H9 (cell line): Measurements from ENCODE around the gene ACACA. TPM values are rescaled to one million over a fixed set of nuclear protein-coding genes. Genes with fewer than 3 reads are reported as not detected.

Source experiments
- DNase-seq: peaks from one replicate; pipeline ENCODE4 v3.0.0-alpha.2; 2017
- H2AFZ ChIP-seq: one replicate; pipeline ENCODE4 v1.6.1; 2013; ENCODE audit warnings: mild to moderate bottlenecking, low read length, control low read depth, moderate library complexity
- H2AK5ac ChIP-seq: 2 replicates; pipeline ENCODE4 v1.6.1; 2013; ENCODE audit warnings: low read length, control low read depth, mixed read lengths; ENCODE audit not compliant: insufficient read length
- H2BK120ac ChIP-seq: one replicate; pipeline ENCODE4 v1.6.1; 2013; ENCODE audit warnings: low read depth, mild to moderate bottlenecking, low read length, control low read depth, inconsistent platforms; ENCODE audit not compliant: poor library complexity, severe bottlenecking
- H2BK12ac ChIP-seq: 2 replicates; pipeline ENCODE4 v1.6.1; 2013; ENCODE audit warnings: low read length, control low read depth, mixed read lengths, low read depth; ENCODE audit not compliant: insufficient read length
- H2BK15ac ChIP-seq: 2 replicates; pipeline ENCODE4 v1.6.1; 2013; ENCODE audit warnings: low read depth, low read length, control low read depth
- H2BK20ac ChIP-seq: one replicate; pipeline ENCODE4 v1.6.1; 2013; ENCODE audit warnings: low read depth, mild to moderate bottlenecking, low read length, control low read depth, inconsistent platforms; ENCODE audit not compliant: poor library complexity, severe bottlenecking
- H2BK5ac ChIP-seq: 2 replicates; pipeline ENCODE4 v1.6.1; 2013; ENCODE audit warnings: low read length, control low read depth, mixed read lengths; ENCODE audit not compliant: insufficient read length
- H3K14ac ChIP-seq: 2 replicates; pipeline ENCODE4 v1.6.1; 2013; ENCODE audit warnings: low read length, control low read depth; ENCODE audit not compliant: insufficient read depth
- H3K18ac ChIP-seq: 2 replicates; pipeline ENCODE4 v1.6.1; 2013; ENCODE audit warnings: low read depth, mild to moderate bottlenecking, mixed read lengths, low read length, control low read depth; ENCODE audit not compliant: insufficient read length
- H3K23ac ChIP-seq: 2 replicates; pipeline ENCODE4 v1.6.1; 2013; ENCODE audit warnings: low read length, control low read depth, mixed read lengths, low read depth; ENCODE audit not compliant: insufficient read length
- H3K23me2 ChIP-seq: 2 replicates; pipeline ENCODE4 v1.6.1; 2013; ENCODE audit warnings: low read depth, mild to moderate bottlenecking, mixed read lengths, low read length, control low read depth; ENCODE audit not compliant: insufficient read length, poor library complexity, severe bottlenecking
- H3K27ac ChIP-seq: 2 replicates; pipeline ENCODE4 v1.5.1; 2013; ENCODE audit warnings: low read length, control low read depth, mixed read lengths, low read depth; ENCODE audit not compliant: insufficient read length
- H3K27me3 ChIP-seq: 2 replicates; pipeline ENCODE4 v1.6.1; 2013; ENCODE audit warnings: low read length, control low read depth, inconsistent platforms; ENCODE audit not compliant: insufficient read depth
- H3K4ac ChIP-seq: 2 replicates; pipeline ENCODE4 v1.6.1; 2013; ENCODE audit warnings: low read depth, mild to moderate bottlenecking, control low read depth, inconsistent platforms, low read length, moderate library complexity
- H3K4me1 ChIP-seq: 2 replicates; pipeline ENCODE4 v1.6.1; 2013; ENCODE audit warnings: low read length, control low read depth, inconsistent platforms; ENCODE audit not compliant: insufficient read depth
- H3K4me2 ChIP-seq: 2 replicates; pipeline ENCODE4 v1.6.1; 2013; ENCODE audit warnings: low read length, control low read depth, mixed read lengths; ENCODE audit not compliant: insufficient read length, insufficient read depth
- H3K56ac ChIP-seq: 2 replicates; pipeline ENCODE4 v1.6.1; 2013; ENCODE audit warnings: low read depth, mild to moderate bottlenecking, mixed read lengths, low read length, control low read depth; ENCODE audit not compliant: insufficient read length
- H3K79me1 ChIP-seq: 2 replicates; pipeline ENCODE4 v1.6.1; 2013; ENCODE audit warnings: low read depth, mild to moderate bottlenecking, moderate library complexity, low read length, control low read depth, inconsistent platforms; ENCODE audit not compliant: insufficient read depth, poor library complexity, severe bottlenecking
- H3K79me2 ChIP-seq: 2 replicates; pipeline ENCODE4 v1.6.1; 2013; ENCODE audit warnings: low read length, control low read depth, inconsistent platforms; ENCODE audit not compliant: insufficient read depth
- H3K9ac ChIP-seq: 2 replicates; pipeline ENCODE4 v1.6.1; 2013; ENCODE audit warnings: low read length, control low read depth, mixed read lengths; ENCODE audit not compliant: insufficient read length; ENCODE audit errors: extremely low read depth
- H3K9me3 ChIP-seq: one replicate; pipeline ENCODE4 v1.6.1; 2013; ENCODE audit warnings: low read depth, low read length, inconsistent platforms; ENCODE audit not compliant: control insufficient read depth
- H3T11ph ChIP-seq: one replicate; pipeline ENCODE4 v1.6.1; 2013; ENCODE audit warnings: mild to moderate bottlenecking, low read length, control low read depth, inconsistent platforms
- H4K20me1 ChIP-seq: one replicate; pipeline ENCODE4 v1.6.1; 2013; ENCODE audit not compliant: control insufficient read depth, insufficient read length, insufficient read depth
- H4K5ac ChIP-seq: 2 replicates; pipeline ENCODE4 v1.6.1; 2013; ENCODE audit warnings: low read depth, mild to moderate bottlenecking, mixed read lengths, low read length, control low read depth; ENCODE audit not compliant: insufficient read length
- H4K8ac ChIP-seq: replicated peaks from 2 replicates; pipeline ENCODE4 v1.6.1; 2013; ENCODE audit warnings: low read length, control low read depth, mixed read lengths, low read depth; ENCODE audit not compliant: insufficient read length
- H4K91ac ChIP-seq: 2 replicates; pipeline ENCODE4 v1.6.1; 2013; ENCODE audit warnings: low read depth, mild to moderate bottlenecking, moderate library complexity, mixed read lengths, low read length, control low read depth; ENCODE audit not compliant: insufficient read length
- H3K27ac Mint-ChIP-seq, 3 experiments: 2 replicates in 2 of 3; 3 replicates in 1 of 3; pipeline ENCODE4 v1.8.0; 2020 to 2021; ENCODE audit warnings: mixed read lengths in 3 of 3, mild to moderate bottlenecking in 1 of 3, moderate library complexity in 1 of 3
- H3K27me3 Mint-ChIP-seq: 2 replicates; pipeline ENCODE4 v1.8.0; 2021; ENCODE audit warnings: low read depth, mild to moderate bottlenecking, moderate library complexity, mixed read lengths
- H3K36me3 Mint-ChIP-seq, 3 experiments: 2 replicates in 2 of 3; 3 replicates in 1 of 3; pipeline ENCODE4 v1.8.0; 2020 to 2021; ENCODE audit warnings: low read depth in 3 of 3, mixed read lengths in 3 of 3; ENCODE audit not compliant: insufficient read depth in 1 of 3
- H3K4me1 Mint-ChIP-seq, 2 experiments: 2 replicates each; pipeline ENCODE4 v1.8.0; 2020; ENCODE audit warnings: mixed read lengths in 2 of 2
- H3K4me3 Mint-ChIP-seq, 2 experiments: 2 replicates in 1 of 2; 3 replicates in 1 of 2; pipeline ENCODE4 v1.8.0; 2020 to 2021; ENCODE audit warnings: mild to moderate bottlenecking in 2 of 2, mixed read lengths in 2 of 2, moderate library complexity in 1 of 2
- H3K9me3 Mint-ChIP-seq, 2 experiments: 2 replicates in 1 of 2; 3 replicates in 1 of 2; pipeline ENCODE4 v1.8.0; 2020; ENCODE audit warnings: mild to moderate bottlenecking in 2 of 2, mixed read lengths in 2 of 2, moderate library complexity in 1 of 2
- CTCF ChIP-seq: fragments of 200-600 bp; sonication (generic); conservative IDR thresholded peaks from 3 replicates; pipeline ENCODE4 v1.8.0; 2021; ENCODE audit warnings: antibody characterized with exemption, mild to moderate bottlenecking
- WGBS: extraction: QIAGEN DNeasy Blood & Tissue Kit; methylation state at CpG from one replicate; pipeline ENCODE4 v1.1.7; 2013; ENCODE audit warnings: missing lambda C conversion rate, low lambda C conversion rate, mixed read lengths; ENCODE audit not compliant: insufficient read length; ENCODE audit errors: extremely low coverage; 5-methylcytosine and 5-hydroxymethylcytosine counted together
- total RNA-seq: library from RNA; stranded (reverse); gene quantifications from 2 replicates; pipeline ENCODE4 v1.2.1, GENCODE V29; 2021

ACACA gene
- total RNA-seq, 1 experiment from 2014 or later: 135 TPM

GRCh38 chr17:37107406-37108083, 299.1 kb downstream of the ACACA start:
- H3K9me3 ChIP-seq: no peaks in the 10 kb centered on the region
- no peak overlapping the region for H2BK5ac ChIP-seq
- H3K27me3 ChIP-seq: no peaks in the 10 kb centered on the region
- H3K4me2 ChIP-seq: no peak overlapping the region
- H2BK12ac ChIP-seq: no peak overlapping the region
- Mint-ChIP-seq H3K4me1 (peaks cover 52 to 54% of the 10 kb centered on the region in 2 experiments), H3K9me3 (no peaks in the 10 kb centered on the region), H3K4me3 (peak overlapping the region in 1 of 2 experiments; percentile 29; a peak in 1 of 5 replicates), H3K36me3 (peaks cover 16 to 48% (median 46%) of the 10 kb centered on the region in 3 experiments; a peak in 6 of 7 replicates), H3K27ac (peak overlapping the region; percentile 98 to 99 (median 99)), H3K27me3 (no peaks in the 10 kb centered on the region)
- H3K4me1 ChIP-seq: peaks cover 15% of the 10 kb centered on the region
- H2BK20ac ChIP-seq: no peak overlapping the region
- H3K14ac ChIP-seq: peak overlapping the region; percentile 14; the same call in 1 of the 2 replicates
- no peak overlapping the region for H2AFZ ChIP-seq
- H3K23ac ChIP-seq: no peak overlapping the region
- no peak overlapping the region for H2BK15ac ChIP-seq
- H4K5ac ChIP-seq: no peak overlapping the region
- no peak overlapping the region for H3K9ac ChIP-seq
- no peak overlapping the region for H3K4ac ChIP-seq
- no peaks in the 10 kb centered on the region for H4K20me1 ChIP-seq
- WGBS: no CpG with 5 or more reads among the region's 7 CpGs
- H3K18ac ChIP-seq: no peak overlapping the region
- no peak overlapping the region for H4K91ac ChIP-seq
- H3K56ac ChIP-seq: no peak overlapping the region
- H2AK5ac ChIP-seq: no peak overlapping the region
- no peaks in the 10 kb centered on the region for H3K79me1 ChIP-seq
- DNase-seq: peak; percentile 53
- H3K23me2 ChIP-seq: no peaks in the 10 kb centered on the region
- no peak for TF ChIP-seq CTCF
- peak overlapping the region; percentile 85 for H3K27ac ChIP-seq
- no peak overlapping the region for H4K8ac ChIP-seq
- H3K79me2 ChIP-seq: no peaks in the 10 kb centered on the region
- no peak overlapping the region for H3T11ph ChIP-seq
- no peak overlapping the region for H2BK120ac ChIP-seq
